ENCODE results near the gene S100A11.

DNA sequence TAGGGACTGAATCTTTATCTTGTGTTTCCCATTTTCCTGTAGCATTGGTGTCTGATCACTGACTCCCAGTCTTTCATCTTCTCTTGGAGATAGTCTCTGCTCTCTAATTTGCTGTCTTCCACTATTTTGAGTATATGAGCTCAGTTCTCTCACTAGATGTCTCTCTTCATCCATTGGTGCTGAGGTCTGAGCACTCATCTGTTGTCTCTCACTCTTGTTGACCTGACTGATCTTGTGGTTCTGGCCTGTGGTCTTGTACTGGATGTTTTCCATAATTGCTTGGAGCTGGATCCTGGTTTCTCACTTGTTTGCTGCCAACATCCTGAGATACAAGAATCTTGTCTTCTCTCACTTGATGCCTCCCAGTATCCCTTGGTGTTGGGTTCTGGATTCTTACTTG lies 25.1 kb upstream of the S100A11 start:
- TF ChIP-seq, protein P1, sequence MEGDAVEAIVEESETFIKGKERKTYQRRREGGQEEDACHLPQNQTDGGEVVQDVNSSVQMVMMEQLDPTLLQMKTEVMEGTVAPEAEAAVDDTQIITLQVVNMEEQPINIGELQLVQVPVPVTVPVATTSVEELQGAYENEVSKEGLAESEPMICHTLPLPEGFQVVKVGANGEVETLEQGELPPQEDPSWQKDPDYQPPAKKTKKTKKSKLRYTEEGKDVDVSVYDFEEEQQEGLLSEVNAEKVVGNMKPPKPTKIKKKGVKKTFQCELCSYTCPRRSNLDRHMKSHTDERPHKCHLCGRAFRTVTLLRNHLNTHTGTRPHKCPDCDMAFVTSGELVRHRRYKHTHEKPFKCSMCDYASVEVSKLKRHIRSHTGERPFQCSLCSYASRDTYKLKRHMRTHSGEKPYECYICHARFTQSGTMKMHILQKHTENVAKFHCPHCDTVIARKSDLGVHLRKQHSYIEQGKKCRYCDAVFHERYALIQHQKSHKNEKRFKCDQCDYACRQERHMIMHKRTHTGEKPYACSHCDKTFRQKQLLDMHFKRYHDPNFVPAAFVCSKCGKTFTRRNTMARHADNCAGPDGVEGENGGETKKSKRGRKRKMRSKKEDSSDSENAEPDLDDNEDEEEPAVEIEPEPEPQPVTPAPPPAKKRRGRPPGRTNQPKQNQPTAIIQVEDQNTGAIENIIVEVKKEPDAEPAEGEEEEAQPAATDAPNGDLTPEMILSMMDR (IDR thresholded peaks at IDR 0.05; ENCODE audit: insufficient read depth, low read length, poor library complexity, severe bottlenecking), result no peak
- TF ChIP-seq EZH2phosphoT487 (conservative IDR thresholded peaks at IDR 0.05; ENCODE audit: low read length), result no peak

Data from SU-DHL-6 (cell line).